NCI-H1694 (cell line): ENCODE results near the gene FBXO3.
"Not testable (repeated sequence)": the region's sequence is repeated elsewhere in the genome, so short reads cannot be mapped to it uniquely, and the experiment has no call there.

ENCODE experiments used
- DNase-seq: peaks from one replicate; lab custom pipeline; 2025; lab: John Stamatoyannopoulos, UW

The FBXO3 gene

DNA sequence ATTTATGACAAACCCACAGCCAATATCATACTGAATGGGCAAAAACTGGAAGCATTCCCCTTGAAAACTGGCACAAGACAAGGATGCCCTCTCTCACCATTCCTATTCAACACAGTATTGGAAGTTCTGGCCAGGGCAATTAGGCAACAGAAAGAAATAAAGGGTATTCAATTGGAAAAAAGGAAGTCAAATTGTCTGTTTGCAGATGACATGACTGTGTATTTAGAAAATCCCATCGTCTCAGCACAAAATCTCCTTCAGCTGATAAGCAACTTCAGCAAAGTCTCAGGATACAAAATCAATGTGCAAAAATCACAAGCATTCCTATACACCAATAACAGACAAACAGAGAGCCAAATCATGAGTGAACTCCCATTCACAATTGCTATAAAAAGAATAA is 46.8 kb downstream of the FBXO3 start:
- not testable (repeated sequence) for DNase-seq

DNA sequence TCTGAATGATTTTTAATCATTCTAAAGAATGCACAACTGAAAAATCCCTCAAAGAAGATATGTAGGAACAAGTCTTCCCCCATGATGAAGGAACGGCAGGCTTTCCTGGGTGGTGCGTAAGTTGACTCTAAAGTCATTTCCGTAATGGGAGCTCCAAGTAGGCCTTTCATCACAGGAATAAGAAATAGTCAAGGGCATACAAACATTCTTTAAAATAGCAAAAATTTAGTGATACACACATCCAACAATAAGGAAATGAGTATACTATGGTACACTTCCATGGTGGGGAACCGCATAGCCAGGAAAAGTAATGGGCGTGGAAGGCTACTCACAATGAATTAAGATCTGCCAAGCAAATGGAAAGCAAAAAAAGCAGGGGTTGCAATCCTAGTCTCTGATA is 48.8 kb downstream of the FBXO3 start:
- DNase-seq, result no peak

DNA sequence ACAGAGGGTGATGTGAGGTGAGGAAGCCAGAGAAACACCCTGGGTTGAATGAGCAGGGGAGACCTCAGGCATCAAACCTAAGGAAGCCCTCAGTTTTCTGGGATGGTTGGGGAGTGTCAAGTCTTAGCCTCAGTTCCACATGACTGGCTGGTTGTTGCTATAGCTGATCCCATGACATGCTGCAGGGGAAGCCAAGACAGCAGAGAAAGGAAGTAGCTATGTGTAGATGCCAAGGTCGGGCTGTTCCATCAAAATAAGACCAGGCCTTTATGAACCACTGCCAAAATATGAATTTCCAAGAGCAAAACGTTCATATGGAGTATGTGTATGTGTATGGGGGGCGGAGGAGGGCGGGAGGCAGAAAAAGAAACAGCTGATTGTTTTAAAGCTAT is 49.7 kb downstream of the FBXO3 start:
- DNase-seq, result no peak

DNA sequence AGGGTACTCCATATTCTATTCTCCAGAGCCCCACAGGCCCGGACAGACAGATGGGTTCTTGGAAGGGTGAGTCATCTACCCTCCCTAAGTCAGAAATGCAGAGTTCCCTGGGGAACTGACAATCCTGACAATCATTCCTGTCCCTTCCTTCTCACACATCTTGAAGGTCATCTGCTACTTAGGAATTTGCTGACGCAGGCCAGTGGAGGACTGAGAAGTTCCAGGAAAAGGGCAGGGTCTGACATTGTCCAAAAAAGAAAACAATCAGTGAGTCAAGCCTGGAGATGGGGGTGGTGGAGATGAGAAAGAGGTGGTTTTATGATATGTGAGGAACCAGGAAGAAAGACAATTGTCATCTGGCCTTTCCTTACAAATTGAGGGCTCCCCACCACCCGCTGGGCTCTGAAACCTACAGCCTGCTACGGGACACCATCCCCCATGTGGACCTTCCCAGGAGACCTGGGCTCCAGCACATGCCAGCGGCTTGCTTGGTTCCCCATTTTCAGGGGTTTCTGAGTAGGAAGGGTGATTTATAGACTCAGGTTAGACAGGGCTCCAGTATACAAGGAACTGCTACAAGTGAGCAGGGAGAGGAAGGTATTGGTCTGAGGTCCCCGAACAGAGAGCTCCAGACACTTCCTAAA is 51.0 kb downstream of the FBXO3 start:
- DNase-seq, result no peak

DNA sequence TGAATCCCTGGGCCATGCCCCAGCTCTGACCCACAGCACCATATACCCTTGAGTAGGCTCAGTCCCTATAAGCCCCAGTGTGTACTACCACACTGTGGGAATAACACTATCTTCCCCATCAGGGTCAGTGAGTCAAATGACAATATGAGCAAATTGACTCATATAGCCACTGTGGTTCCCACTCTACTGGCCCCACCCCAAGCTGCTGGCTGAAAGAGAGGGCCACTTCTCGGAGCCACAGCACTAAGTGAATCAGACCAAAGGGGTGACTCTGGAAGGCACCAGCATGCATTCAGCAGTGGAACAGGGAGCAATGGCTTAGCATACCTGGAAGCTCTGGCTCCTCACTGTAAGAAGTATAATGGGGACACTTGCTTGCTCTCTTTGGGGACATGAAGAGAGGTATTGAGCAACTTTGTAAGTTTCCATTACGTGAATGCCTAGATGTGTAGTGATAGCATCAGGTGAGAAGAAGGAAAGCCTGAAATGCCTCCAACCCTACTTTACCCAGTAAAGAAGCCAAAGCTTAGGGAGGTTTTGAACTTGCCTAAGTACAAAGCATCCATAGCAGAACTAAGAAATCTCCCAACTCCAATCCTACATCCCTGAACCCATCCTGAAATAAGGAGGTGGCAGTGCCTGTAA is 51.6 kb downstream of the FBXO3 start:
- no peak for DNase-seq

DNA sequence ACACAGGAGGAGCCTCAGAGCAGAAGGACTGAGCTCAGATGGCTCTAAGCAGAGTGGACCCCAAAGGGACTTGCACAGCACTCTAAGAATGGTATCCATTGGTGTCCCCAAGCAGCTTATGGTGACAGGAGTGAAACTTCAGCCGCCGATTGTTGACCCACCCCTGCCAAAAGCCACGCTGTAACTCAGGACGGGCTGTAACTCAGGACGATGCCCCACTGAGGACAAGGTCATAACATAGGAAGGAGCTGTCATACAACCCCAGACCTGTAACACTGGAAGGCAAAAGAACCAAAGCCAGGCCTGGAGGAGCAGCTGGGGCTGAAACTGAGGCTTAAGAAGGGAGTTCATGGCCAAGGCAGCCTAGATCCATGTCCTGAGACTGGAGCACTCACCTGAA is 52.3 kb downstream of the FBXO3 start:
- DNase-seq, result no peak

DNA sequence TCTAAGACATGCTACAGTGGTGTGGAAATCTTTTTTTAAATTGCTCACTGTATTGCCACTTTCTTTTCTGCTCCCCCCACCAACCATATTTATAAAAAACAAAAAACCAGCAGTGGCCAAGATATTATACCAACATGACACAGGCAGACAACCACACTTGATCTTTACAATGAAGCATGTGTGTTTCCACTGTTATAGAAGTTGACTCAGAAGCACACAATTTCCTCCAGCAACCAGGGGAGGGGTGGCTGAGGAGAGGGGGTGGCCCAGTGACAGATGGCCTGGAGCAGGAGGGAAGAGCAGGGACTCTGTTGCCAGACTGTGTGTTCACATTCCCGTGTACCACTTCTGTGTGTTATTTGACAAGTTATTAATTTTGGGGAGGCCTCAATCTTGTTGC is 52.9 kb downstream of the FBXO3 start:
- peak; percentile 57 for DNase-seq

DNA sequence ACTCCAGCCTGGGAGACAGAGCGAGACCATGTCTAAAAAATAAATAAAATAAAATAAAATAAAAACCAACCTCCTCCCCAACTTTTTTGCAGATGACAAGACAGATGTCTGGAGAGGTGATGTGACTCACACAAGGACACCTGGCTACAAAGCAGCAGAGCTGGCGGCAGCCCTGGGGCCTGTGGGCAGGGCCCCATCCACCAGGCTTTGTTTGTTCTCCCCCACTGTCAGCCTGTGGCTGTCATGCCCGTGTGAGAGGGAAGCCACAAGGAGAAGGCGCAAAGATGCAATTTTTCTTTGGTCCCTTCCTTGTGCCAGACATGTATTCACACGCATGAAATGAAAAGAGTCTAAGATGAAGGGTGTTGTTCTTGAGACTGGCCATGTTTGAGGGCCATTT is 54.7 kb downstream of the FBXO3 start:
- no peak for DNase-seq

DNA sequence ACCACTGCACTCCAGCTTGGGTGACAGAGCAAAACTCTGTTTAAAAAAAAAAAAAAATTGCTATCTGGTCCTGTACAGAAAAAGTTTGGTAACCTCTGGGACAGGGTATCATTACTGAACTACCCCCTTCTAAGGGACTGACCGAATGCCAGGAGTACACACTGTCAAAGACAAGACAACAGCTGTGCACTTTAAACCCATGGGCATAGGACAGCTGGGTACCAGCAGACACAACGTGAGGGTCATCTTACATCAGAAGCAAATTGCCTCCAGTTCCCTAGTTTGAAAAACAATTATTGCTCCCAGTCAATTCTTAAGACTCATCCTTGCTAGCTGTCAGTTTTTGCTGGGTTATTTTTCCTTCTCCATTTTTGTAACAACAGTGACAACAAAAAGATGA is 55.9 kb downstream of the FBXO3 start:
- no peak for DNase-seq

DNA sequence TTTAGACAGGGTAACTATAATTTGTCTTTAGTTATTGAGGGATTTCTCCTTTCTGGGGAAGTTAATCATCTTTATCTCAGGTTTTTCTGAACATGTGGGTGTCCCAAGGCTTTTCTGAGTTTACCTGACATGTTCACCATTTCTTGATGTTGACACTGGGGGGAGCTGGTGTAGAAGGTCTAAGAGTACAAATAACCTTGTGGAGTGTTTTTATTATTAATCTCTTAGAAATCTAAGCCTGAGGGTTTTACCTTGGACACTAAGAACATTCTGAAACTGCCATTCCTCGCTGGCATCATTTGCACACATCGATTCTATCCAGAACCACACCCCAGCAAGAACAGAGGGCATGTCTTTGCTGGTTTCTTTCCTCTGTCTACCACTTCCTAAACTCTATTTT is 58.1 kb downstream of the FBXO3 start:
- DNase-seq, result peak; percentile 21

DNA sequence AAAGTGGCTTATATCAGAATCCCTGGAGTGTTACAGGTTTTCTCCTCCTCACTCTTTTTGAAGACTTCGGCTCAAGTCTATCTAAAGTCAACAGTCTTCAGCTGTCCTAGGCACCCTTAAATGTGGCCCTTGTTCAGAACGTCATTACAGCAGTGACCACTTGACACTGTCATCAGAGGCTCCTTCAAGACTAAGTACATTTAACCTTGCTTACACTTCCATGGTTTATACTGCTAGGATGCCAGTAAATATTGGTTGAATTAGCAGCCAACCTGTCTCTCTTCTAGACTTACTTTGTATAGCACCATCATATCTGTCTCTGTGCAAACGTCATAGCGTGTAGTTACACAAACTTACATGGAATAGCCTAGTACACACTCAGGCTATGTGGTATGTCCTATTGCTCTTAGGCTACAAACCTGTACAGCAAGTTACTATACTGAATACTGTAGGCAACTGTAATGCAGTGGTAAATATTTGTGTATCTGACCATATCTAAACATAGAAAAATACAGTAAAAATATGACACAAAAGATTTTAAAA is 60.4 kb downstream of the FBXO3 start:
- DNase-seq, result no peak

DNA sequence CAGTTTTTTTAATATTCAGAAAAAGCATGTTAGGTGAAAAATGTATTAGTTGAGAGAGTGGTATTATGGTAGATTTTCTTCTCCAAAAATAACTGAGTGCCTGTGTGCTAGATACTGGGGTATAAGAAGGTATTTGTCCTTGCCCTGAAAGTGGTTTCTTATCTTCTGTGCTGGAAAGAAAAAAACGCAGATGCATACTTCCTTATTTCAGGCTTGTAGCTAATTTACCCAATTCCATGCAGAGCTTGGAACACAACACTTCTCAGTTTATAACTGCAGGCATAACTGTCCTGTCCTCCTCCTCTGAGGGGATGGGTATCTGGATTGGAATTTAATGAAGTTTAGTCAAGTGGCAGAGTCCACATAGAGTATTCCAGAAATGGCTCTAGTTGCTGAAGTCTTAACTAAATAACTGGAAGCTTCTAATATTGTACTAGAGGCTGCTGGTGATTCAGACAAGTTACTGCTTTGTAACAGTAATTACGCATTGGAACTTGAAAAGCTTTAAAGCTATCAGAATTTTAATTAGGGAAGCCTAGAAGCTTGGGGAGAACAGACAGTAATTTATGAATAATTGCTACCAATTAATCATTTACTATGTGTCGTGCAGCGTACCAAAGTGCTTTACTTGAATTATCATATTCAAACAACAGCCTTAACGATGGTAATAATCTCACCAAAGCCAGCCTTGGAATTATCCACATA is 61.0 kb downstream of the FBXO3 start:
- DNase-seq, result no peak

DNA sequence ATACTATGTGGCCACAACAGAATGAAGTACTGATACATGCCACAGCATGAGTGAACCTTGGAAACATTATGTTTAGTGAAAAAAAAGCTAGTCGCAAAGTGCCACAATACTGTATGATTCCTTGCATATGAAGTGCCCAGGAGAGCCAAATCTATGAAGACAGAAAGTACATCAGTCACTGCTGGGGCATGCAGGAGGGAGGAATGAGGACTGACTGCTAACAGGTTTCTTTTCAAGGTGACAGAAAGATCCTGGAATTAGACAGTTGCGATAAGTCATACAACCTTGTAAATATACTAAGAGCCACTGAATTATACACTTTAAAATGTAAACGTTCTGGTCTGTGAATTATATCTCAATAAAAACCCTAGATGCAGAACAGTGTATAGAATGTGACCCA is 61.9 kb downstream of the FBXO3 start:
- no peak for DNase-seq

DNA sequence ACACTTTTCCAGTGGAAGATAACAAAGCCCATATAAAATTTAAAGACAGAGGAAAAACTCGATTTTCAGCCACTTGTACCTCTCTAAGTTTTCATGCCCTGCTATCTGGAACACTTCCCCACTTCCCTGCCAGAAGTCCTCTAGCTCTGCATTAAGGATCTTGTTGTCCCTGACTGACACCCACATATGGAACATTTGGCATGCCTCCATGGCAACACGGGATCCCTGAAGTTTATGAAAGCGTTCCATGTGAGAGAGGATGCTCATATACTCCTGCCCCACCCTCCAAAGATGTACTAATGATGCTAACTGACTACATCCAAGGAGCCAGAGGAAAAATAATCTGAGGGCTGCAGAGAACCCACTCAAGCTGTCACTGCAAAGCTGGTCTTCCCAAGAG is 64.9 kb downstream of the FBXO3 start:
- no peak for DNase-seq

DNA sequence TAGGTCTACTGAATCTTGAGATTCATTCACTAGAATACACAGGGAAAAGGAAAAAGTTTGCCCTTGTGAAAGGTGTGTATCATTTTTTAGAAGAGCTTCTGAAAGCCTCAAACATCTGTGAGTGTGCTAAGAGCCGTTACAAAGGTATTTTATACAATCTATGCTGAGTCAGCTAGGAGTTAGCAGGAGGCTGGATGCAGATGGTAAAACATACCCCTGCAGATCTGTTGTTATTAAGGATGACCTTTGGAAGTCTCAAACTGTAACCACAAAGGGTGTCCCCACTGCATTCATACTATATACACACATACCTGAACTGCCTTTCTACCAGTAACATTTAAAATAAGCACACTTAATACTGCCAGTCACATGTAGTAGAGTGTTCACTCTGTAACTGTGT is 65.3 kb downstream of the FBXO3 start:
- no peak for DNase-seq

DNA sequence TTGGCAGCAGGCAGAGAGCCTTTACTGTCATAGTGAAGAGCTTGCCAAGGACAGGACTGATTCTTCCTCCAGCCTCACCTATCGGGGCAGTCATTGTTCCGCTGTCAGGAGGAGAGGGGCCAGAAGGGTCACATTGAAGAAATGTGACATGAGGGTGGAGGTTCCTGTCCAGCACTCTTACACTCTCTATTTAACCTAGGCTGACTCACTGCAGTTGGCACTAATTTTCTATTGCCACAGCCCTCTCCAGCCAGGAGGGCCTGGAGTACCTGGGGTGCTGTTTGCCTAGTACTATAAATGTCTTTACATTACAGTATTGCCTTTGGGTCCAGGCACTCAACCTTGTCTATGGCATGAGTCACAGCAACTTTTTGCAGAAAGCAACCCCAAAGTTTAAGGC is 66.5 kb downstream of the FBXO3 start:
- not testable (repeated sequence) for DNase-seq

DNA sequence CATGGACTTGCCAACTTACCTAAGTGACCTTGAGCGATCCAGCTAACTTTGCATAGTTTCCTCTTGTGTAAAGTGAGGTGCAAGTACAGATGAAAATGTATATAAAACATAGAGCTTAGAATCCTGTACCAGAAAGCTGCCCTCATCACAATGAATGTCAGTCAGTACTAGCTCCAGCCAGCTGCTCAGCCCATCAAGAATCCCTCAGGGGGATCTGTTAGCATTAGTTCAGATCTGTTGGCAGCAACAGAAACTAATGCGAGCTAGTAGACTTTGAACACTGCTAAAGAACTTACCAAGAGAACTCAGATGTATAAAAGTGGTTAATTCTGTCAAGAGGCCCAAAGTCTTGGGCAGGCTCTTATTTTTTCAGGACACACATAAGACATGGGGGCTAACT is 67.4 kb downstream of the FBXO3 start:
- DNase-seq, result no peak

DNA sequence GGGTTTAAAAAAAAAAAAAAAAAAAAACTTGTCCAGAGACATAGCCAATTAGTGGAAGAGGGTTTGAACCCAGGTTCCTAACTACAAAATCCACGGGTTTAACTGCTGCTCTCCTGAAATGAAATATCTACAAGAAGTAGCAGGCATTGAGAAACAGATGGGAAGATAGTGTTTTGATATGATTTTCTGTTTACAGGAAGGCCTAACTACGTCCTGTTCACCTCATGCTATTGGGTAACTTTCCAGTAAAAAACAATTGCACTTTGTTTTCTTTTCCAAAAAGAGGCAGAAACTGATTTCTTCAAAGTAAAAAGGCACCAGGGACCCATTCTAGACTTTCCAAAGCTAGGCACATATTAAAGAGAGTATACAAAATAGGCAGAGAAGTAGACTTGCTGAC is 67.8 kb downstream of the FBXO3 start:
- DNase-seq, result no peak

DNA sequence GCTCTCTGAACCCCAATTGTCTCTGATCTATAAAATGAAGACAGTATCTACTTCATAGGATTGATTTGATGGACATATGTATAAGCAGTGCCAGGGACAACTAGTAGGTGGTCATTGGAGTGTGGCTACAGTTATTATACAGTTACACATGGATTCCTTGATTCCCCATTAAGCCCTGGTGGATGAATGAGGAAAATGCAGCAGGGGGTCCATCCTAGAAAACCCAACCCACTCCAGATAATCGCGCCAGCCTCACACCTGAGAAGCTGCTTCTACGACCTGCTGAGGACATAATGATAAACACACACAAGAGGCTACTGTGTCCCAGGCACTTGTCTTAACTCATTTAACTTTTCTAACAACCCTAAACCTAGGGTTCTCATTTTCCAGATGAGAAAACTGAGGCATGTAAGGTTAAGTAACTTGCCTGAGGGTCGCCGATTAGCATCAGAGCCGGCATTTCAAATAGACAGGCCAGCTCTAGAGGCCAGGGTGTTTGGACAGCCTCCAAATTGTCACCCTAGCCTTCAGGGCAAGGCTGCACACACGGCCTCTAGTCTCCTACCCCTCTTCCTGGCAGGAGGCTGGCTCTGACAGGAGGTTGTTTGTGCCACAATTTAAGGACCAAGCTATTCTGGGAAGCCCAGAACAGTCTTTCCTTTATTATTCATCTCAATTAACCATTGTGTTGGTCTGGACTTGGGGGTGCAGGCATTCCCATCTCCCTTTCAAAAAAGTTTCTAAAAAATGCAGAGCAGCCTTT is 69.9 kb downstream of the FBXO3 start:
- DNase-seq, result no peak

DNA sequence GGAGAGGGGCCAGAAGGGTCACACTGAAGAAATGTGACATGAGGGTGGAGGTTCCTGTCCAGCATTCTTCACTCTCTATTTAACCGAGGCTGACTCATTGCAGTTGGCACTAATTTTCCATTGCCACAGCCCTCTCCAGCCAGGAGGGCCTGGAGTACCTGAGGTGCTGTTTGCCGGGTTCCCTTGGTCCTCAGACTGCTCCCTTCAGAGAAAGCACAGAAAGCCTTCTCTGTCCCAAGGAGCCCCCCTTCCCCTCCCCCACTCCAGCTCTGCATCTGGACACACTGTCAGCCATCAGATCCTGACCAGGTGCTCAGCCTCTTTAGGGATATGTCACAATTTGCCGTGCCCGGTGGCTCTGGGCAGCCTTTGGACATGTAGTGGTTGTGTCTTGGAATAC is 70.5 kb downstream of the FBXO3 start:
- DNase-seq, result no peak

DNA sequence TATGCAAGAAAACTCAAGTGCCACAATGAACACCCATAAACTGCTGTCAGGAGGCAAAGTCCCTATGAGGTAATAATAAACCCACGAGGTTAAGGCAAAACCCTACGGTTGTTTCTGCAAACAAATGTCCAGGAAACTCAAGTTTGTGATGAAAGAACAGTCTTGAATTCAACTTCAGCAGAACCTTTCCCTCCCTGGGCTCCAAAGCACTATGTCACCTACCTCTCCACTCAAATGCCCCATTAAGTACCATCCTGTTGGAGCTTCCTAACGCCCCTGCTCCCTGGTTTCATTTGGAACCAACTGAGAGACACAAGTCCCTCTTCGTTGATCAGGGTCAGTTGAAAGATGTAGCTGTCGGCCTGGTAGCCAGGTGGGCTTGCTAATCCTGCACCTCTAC is 71.1 kb downstream of the FBXO3 start:
- DNase-seq, result no peak
